HCT116 (cell line): ENCODE results near the gene TMEM184A. TPM values are rescaled to one million over a fixed set of nuclear protein-coding genes. Genes with fewer than 3 reads are reported as not detected.

Source experiments
- ATAC-seq: fragments of 200-7000 bp; cut with Tn5 transposase; 2 replicates; pipeline ENCODE4 v1.9.1; 2020; ENCODE audit warnings: mild to moderate bottlenecking, moderate library complexity
- BruUV-seq: library from RNA; stranded (reverse); fragments of 400-500 nt; replicated peaks from 2 replicates; lab custom pipeline; 2021; lab: Mats Ljungman, UMichigan
- CTCF ChIA-PET: fragments of 300-600 bp; sonication (Branson Sonifier 250); formaldehyde crosslinking; loops from one replicate; lab custom pipeline; 2021; ENCODE audit warnings: antibody characterized with exemption; lab: Charles Lee
- POLR2A ChIA-PET: fragments of 300-600, 350-600 bp; sonication (Branson Sonifier 250); formaldehyde crosslinking; loops from one replicate; lab custom pipeline; 2021; ENCODE audit warnings: antibody characterized with exemption; lab: Charles Lee
- RAD21 ChIA-PET, 2 experiments: fragments of 300-600 bp; sonication (Branson Sonifier 250); formaldehyde crosslinking; loops; one replicate each; lab custom pipeline; 2023; ENCODE audit warnings: low total read pairs in 2 of 2; ENCODE audit not compliant: uncharacterized antibody in 2 of 2, unreplicated experiment in 2 of 2, low non-redundant PET in 1 of 2; lab: Charles Lee
- DNase-seq: peaks from one replicate; pipeline ENCODE4 v3.0.0-alpha.2; 2010; ENCODE audit warnings: low read depth, low spot score
- H2AFZ ChIP-seq: fragments of 200-600 bp; shearing (Covaris generic), sonication (generic); 2 replicates; pipeline ENCODE4 v1.6.1; 2017; ENCODE audit warnings: low read depth, mixed run types, mixed read lengths, antibody characterized with exemption, low read length; ENCODE audit not compliant: poor library complexity, severe bottlenecking
- H3K27ac ChIP-seq: 2 replicates; pipeline ENCODE4 v1.5.1; 2012; ENCODE audit warnings: low read depth, low read length
- H3K27me3 ChIP-seq: fragments of 200-600 bp; sonication (generic); 2 replicates; pipeline ENCODE4 v1.6.1; 2016; ENCODE audit warnings: mixed run types, low read length, mixed read lengths; ENCODE audit not compliant: insufficient read depth
- H3K36me3 ChIP-seq, 2 experiments: fragments of 200-500 bp in 1 of 2; fragments of 200-600 bp in 1 of 2; sonication (Bioruptor generic) in 1 of 2; sonication (generic) in 1 of 2; 2 replicates each; pipeline versions ENCODE4 v1.5.1 to v1.6.1; 2014 to 2016; ENCODE audit warnings: low read length in 2 of 2, inconsistent platforms in 1 of 2, mixed read lengths in 1 of 2, mixed run types in 1 of 2; ENCODE audit not compliant: insufficient read depth in 2 of 2, control insufficient read depth in 1 of 2
- H3K4me1 ChIP-seq, 2 experiments: fragments of 200-600 bp in 1 of 2; sonication (generic) in 1 of 2; 2 replicates each; pipeline versions ENCODE4 v1.5.1 to v1.6.1; 2012 to 2017; ENCODE audit warnings: low read length in 2 of 2, inconsistent platforms in 1 of 2, mild to moderate bottlenecking in 1 of 2, mixed read lengths in 1 of 2, mixed run types in 1 of 2, moderate library complexity in 1 of 2; ENCODE audit not compliant: insufficient read depth in 2 of 2, control insufficient read depth in 1 of 2
- H3K4me2 ChIP-seq: fragments of 200-600 bp; sonication (generic); 2 replicates; pipeline ENCODE4 v1.6.1; 2017; ENCODE audit warnings: mixed run types, low read length, mixed read lengths
- H3K4me3 ChIP-seq, 2 experiments: fragments of 200-600 bp in 1 of 2; sonication (generic) in 1 of 2; replicated peaks in 1 of 2; 2 replicates each; pipeline ENCODE4 v1.5.1; 2011 to 2016; ENCODE audit warnings: low read length in 2 of 2, control low read depth in 1 of 2, low read depth in 1 of 2, mild to moderate bottlenecking in 1 of 2, mixed read lengths in 1 of 2, mixed run types in 1 of 2
- H3K79me2 ChIP-seq: fragments of 200-600 bp; sonication (generic); 2 replicates; pipeline ENCODE4 v1.6.1; 2017; ENCODE audit warnings: mild to moderate bottlenecking, mixed run types, low read length, moderate library complexity, mixed read lengths; ENCODE audit not compliant: insufficient read depth
- H3K9ac ChIP-seq: fragments of 200-600 bp; sonication (generic); 2 replicates; pipeline ENCODE4 v1.6.1; 2016; ENCODE audit warnings: low read length, mixed read lengths
- H3K9me2 ChIP-seq: fragments of 200-600 bp; sonication (generic), shearing (Covaris generic); 2 replicates; pipeline ENCODE4 v1.6.1; 2017; ENCODE audit warnings: mixed run types, mild to moderate bottlenecking, moderate library complexity; ENCODE audit not compliant: insufficient read depth
- H3K9me3 ChIP-seq, 2 experiments: fragments of 200-500 bp in 1 of 2; fragments of 200-600 bp in 1 of 2; sonication (Bioruptor generic) in 1 of 2; sonication (generic) in 1 of 2; 2 replicates each; pipeline ENCODE4 v1.6.1; 2014 to 2017; ENCODE audit warnings: low read length in 2 of 2, mixed read lengths in 2 of 2, inconsistent platforms in 1 of 2, low read depth in 1 of 2, mild to moderate bottlenecking in 1 of 2, mixed run types in 1 of 2, moderate library complexity in 1 of 2; ENCODE audit not compliant: control insufficient read depth in 1 of 2, insufficient read depth in 1 of 2
- H4K20me1 ChIP-seq: fragments of 200-600 bp; sonication (generic), shearing (Covaris generic); 2 replicates; pipeline ENCODE4 v1.6.1; 2017; ENCODE audit warnings: mixed run types, mild to moderate bottlenecking, moderate library complexity; ENCODE audit not compliant: insufficient read depth
- CTCF ChIP-seq, 3 experiments: fragments of 200-600 bp in 1 of 3; sonication (generic) in 1 of 3; IDR thresholded peaks in 2 of 3; conservative IDR thresholded peaks in 1 of 3; 2 replicates each; pipeline ENCODE4 v1.5.1; 2012 to 2017; ENCODE audit warnings: low read depth in 2 of 3, low read length in 2 of 3, antibody characterized with exemption in 1 of 3, borderline replicate concordance in 1 of 3, control low read depth in 1 of 3, mild to moderate bottlenecking in 1 of 3, mixed read lengths in 1 of 3, mixed run types in 1 of 3, moderate library complexity in 1 of 3; ENCODE audit not compliant: insufficient read depth in 1 of 3
- EGR1 ChIP-seq: IDR thresholded peaks from 2 replicates; pipeline ENCODE4 v1.6.1; 2012; ENCODE audit warnings: low read depth
- ELF1 ChIP-seq: IDR thresholded peaks from 2 replicates; pipeline ENCODE4 v1.6.1; 2012; ENCODE audit warnings: low read depth, borderline replicate concordance
- EZH2 ChIP-seq: fragments of 200-600 bp; sonication (generic); IDR thresholded peaks from 2 replicates; pipeline ENCODE4 v1.6.1; 2017; ENCODE audit warnings: antibody characterized with exemption, mixed run types
- POLR2A ChIP-seq: IDR thresholded peaks from 2 replicates; pipeline ENCODE4 v1.7.0; 2011; ENCODE audit warnings: borderline replicate concordance; ENCODE audit not compliant: insufficient read depth, insufficient read length; ENCODE audit errors: extremely low read depth
- REST ChIP-seq: IDR thresholded peaks from 2 replicates; pipeline ENCODE4 v1.6.1; 2012; ENCODE audit warnings: low read depth
- SRF ChIP-seq: IDR thresholded peaks from 2 replicates; pipeline ENCODE4 v1.6.1; 2012; ENCODE audit warnings: low read depth
- TCF7L2 ChIP-seq: IDR thresholded peaks from 2 replicates; pipeline ENCODE4 v1.7.0; 2011; ENCODE audit warnings: borderline replicate concordance, inconsistent platforms; ENCODE audit not compliant: insufficient read depth, insufficient read length; ENCODE audit errors: extremely low read depth
- YY1 ChIP-seq: IDR thresholded peaks from 2 replicates; pipeline ENCODE4 v1.6.1; 2011; ENCODE audit warnings: low read length, low read depth, moderate library complexity, mild to moderate bottlenecking; ENCODE audit not compliant: insufficient replicate concordance; ENCODE audit errors: extremely low read depth
- intact Hi-C: fragments of 100-400 bp; cut with micrococcal nuclease; formaldehyde crosslinking; loops from 2 replicates; pipeline ENCODE4 v1.10.0; 2022
- total RNA-seq: library from RNA; stranded (reverse); gene quantifications from one replicate; pipeline ENCODE4 v1.2.1, GENCODE V29; 2021; ENCODE audit not compliant: unreplicated experiment

Gene TMEM184A
- total RNA-seq, 1 experiment from 2014 or later = 34.8 TPM

- H3K9me3 ChIP-seq = no peaks in the 10 kb centered on the region
- ATAC-seq (no peak), DNase-seq (no peak)
- no peak overlapping the region for H3K4me2 ChIP-seq
- no peaks in the 10 kb centered on the region for H3K4me1 ChIP-seq
- no peak overlapping the region for H2AFZ ChIP-seq
- H3K79me2 ChIP-seq = no peaks in the 10 kb centered on the region
- no peaks in the 10 kb centered on the region for H3K9me2 ChIP-seq
- H3K9ac ChIP-seq = no peak overlapping the region
- no peak overlapping the region for H3K27ac ChIP-seq
- H3K4me3 ChIP-seq = no peak overlapping the region
- CTCF ChIA-PET = no interaction called here
- no peaks in the 10 kb centered on the region for H3K36me3 ChIP-seq
- POLR2A ChIA-PET = no interaction called here
- intact Hi-C loops = no loop called here
- TF ChIP-seq SRF (no peak), EGR1 (no peak), ELF1 (no peak), TCF7L2 (no peak), CTCF (IDR thresholded peaks at IDR 0.05 in 2 of 3, conservative IDR thresholded peaks at IDR 0.05 in 1 of 3; ENCODE audit: borderline replicate concordance in 1 of 3, insufficient read depth in 1 of 3, low read depth in 2 of 3, low read length in 2 of 3) (no peak), YY1 (no peak), EZH2 (no peak), POLR2A (no peak), REST (no peak)
- TF ChIP-seq, all 23 proteins: peak for 0
- Histone ChIP-seq H3K27me3 (peaks cover 23% of the 10 kb centered on the region; the same call in 1 of the 2 replicates), H4K20me1 (no peaks in the 10 kb centered on the region)
- RAD21 ChIA-PET = no interaction called here
- no TSS peak for BruUV-seq
Measured at GRCh38 chr7:1591396-1591795, 35.4 kb upstream of the TMEM184A start.
